K562 treated with DMSO at 1 percent for 12 hours (cell line): Measurements from ENCODE around the gene UPP1. TPM values are rescaled to one million over a fixed set of nuclear protein-coding genes. Genes with fewer than 3 reads are reported as not detected.

Source experiments
- total RNA-seq: library from RNA; unstranded; fragments of 300-600 nt; gene quantifications from 2 replicates; pipeline ENCODE4 v1.2.3, GENCODE V29; 2022; ENCODE audit not compliant: insufficient read depth

UPP1 gene
- 21.5 and 28.9 TPM in 2 replicates for total RNA-seq

DNA sequence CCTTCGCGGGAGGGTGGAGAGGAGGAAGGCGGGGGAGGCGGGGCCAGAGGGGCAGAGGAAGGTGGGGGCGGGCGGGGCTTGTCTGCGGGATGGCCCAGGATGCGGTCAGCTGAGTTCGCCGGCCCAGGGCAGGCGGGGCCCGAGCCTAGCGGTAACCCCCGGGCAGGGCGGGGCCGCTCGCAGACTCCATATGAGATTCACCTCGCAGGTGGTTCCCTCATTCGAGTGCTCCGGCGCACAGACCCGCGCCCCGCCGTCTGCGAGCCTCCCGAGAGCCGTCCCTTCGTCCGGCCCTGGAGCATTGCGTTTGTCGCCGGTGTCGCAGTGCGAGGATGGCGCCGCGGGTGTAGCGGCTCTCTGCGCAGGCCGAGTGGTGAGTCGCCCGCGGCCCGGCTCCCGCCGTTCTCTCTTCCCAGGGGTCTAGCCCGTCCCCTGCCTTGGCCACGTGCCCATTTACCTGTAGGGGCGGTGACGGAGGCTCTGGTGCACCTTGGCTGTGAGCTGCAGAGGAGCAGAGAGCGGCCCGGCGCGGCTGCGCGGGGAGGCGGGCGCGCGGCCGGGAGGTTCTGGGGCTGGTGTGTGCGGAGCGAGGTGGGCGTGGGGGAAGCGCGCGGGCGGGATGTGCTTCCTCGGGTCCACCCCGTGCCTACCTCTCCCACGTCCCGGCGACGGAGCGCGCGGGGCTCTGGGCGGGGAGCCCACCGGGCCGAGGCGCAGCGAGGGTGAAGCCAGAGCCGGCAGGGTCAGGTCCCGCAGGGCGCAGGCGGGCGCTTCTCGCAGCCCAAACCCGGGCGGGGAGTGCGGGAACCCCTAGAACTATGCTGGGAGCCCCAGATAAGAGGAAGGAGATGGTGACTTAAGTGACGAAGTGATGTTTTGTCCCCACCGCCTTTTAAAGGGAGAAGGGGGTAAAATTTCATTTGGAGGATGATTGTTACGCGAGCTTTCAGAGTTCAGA, at the start of gene UPP1:
UPP1 (plus strand) TSS at position 220 of the 958 bp plus-strand sequence. CDS start 5,519 bp downstream, outside the sequence.

Other genes with a start within 250 kb of the UPP1 start
- not detected in 2 replicates for gene PKD1L1, start 140.8 kb upstream of the UPP1 start, total RNA-seq
- 10.1 and 14.2 TPM in 2 replicates for gene HUS1, start 109.7 kb upstream of the UPP1 start, total RNA-seq
- gene SUN3, start 60.2 kb upstream of the UPP1 start, total RNA-seq: 0.67 TPM in 1 of 2 replicates, not detected in the other
- gene C7orf57, start 53.7 kb upstream of the UPP1 start, total RNA-seq: not detected in 2 replicates
- gene ABCA13, start 82.2 kb downstream of the UPP1 start, total RNA-seq: 1.2 TPM in 1 of 2 replicates, not detected in the other